Adrenal gland (tissue), 12 donors: ENCODE measurements around the gene SULT1A2. TPM values are rescaled to one million over a fixed set of nuclear protein-coding genes. Genes with fewer than 3 reads are reported as not detected.
A peak's percentile ranks its signal among the peaks of the same experiment; 100 is the strongest.

Experiments used
- DNase-seq, 7 donors: peaks; one replicate each; pipeline ENCODE4 v3.0.0-alpha.2; 2019 to 2020
- H3K27ac ChIP-seq, 5 donors: fragments of 200-600 bp; sonication (generic) in 4 of 5; 1 replicate in 3 of 5; 2 replicates in 2 of 5; pipeline versions ENCODE4 v1.5.1 to v1.8.0; 2016 to 2020; ENCODE audit warnings: mild to moderate bottlenecking in 1 of 5
- H3K27me3 ChIP-seq: fragments of 200-600 bp; 2 replicates; pipeline ENCODE4 v1.8.0; 2021
- H3K36me3 ChIP-seq, 2 donors: fragments of 200-600 bp; replicated peaks in 1 of 2; 1 replicate in 1 of 2; 2 replicates in 1 of 2; pipeline versions ENCODE4 v1.5.1 to v1.8.0; 2018 to 2022
- H3K4me1 ChIP-seq, 2 donors: fragments of 200-600 bp; replicated peaks in 1 of 2; 1 replicate in 1 of 2; 2 replicates in 1 of 2; pipeline versions ENCODE4 v1.5.1 to v1.8.0; 2018 to 2021
- H3K4me3 ChIP-seq, 4 donors: fragments of 200-600 bp; sonication (generic) in 3 of 4; one replicate each; pipeline ENCODE4 v1.5.1; 2016 to 2018
- H3K9me3 ChIP-seq, 3 donors: fragments of 200-600 bp; sonication (generic) in 1 of 3; replicated peaks in 1 of 3; 1 replicate in 2 of 3; 2 replicates in 1 of 3; pipeline versions ENCODE4 v1.5.1 to v1.8.0; 2016 to 2021
- POLR2A ChIP-seq, 2 donors: fragments of 450-650 bp; IDR thresholded peaks; one replicate each; pipeline ENCODE4 v1.6.1; 2017; ENCODE audit warnings: antibody characterized with exemption in 2 of 2, mild to moderate bottlenecking in 2 of 2, moderate library complexity in 1 of 2
- WGBS, 4 donors: extraction: QIAGEN DNeasy Blood & Tissue Kit in 2 of 4; methylation state at CpG; one replicate each; pipeline versions ENCODE4 v1.1.5 to v1.1.7; 2013 to 2017; 5-methylcytosine and 5-hydroxymethylcytosine counted together
- intact Hi-C, 2 donors: fragments of 100-400 bp; cut with DNase I; formaldehyde crosslinking; loops; one replicate each; pipeline versions ENCODE4 v1.14.1 to v1.15.0; 2022 to 2023
- polyA plus RNA-seq, 3 donors: library from polyadenylated mRNA; stranded (reverse); fragments of 200-250 nt in 2 of 3; fragments of 350-450 nt in 1 of 3; fragmentation: Illumina TruSeq in 1 of 3; extraction: RNeasy Lipid Tissue Mini Kit (QIAGEN cat#74804) in 1 of 3; gene quantifications; one replicate each; pipeline ENCODE4 v1.2.3, GENCODE V29; 2013 to 2014
- total RNA-seq, 9 donors: library from RNA; depleted of rRNA in 4 of 9; stranded (reverse); fragments of >200 nt in 4 of 9; fragments of 120-200 nt in 1 of 9; fragmentation: NEBNext Ultra II Directional in 1 of 9; extraction: Animal tissue kit (Norgen Biotek cat#: 25700) in 1 of 9; gene quantifications; one replicate each; pipeline versions ENCODE4 v1.1.0 to v1.2.4, GENCODE V29; 2013 to 2023
- TF ChIP-seq, protein P1 (sequence below), 6 experiments: fragments of 450-650 bp in 4 of 6; fragments of 200-600 bp in 2 of 6; sonication (generic) in 1 of 6; IDR thresholded peaks; 1 replicate in 5 of 6; 2 replicates in 1 of 6; pipeline versions ENCODE4 v1.5.1 to v1.8.0; 2016 to 2021; ENCODE audit warnings: antibody characterized with exemption in 6 of 6, mild to moderate bottlenecking in 2 of 6, moderate library complexity in 1 of 6
- donor health status: healthy with polysubstance abuse.
- donor health status: Bipolar disorder and iron deficiency.
- donor health status: DM: yes; HTN: yes; CAD: no.
- donor health status: DM: no; HTN: no; CAD: no.
- donor health status: DM: no; HTN: no; CAD: no.
- donor health status: DM: yes; HTN: yes; CAD: no.

Gene SULT1A2
- total and polyA plus RNA-seq, 12 donors: 0.55 to 22.5 (median 2.6) TPM

DNA sequence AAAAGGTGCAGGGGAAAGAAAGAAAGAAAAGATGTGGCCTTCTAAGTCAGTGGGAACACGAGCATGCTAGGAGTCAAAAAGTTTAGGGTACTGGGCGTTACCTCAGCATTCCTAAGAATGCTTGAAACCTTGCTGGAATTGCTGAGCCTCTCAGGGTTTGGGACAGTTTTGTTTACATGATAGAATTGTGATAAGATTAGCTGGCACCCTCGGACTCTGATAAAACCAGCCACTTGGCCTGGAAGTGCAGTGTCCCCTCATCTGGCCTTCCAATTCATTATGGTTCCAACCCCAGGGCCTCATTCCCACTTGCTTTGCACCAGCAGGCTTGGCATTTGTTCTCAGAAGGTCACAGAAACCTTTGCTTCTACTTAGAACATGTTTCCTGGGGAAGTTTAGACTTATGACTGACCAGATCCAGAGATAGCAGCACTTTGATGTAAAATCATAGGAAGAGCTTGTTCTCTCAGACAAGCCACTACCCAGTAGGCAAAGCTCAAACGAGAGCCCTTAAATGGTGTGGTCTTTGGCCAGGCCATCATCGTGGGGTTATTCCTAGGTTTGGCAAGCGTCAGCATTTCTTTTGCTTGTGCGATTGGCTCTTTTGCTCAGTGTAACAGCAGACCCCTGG, 35.2 kb downstream of the SULT1A2 start:
- WGBS, 4 donors: 41 to 49% (median 42%) methylated on average over 6 to 7 of the region's 7 CpGs
- TF ChIP-seq, protein P1, sequence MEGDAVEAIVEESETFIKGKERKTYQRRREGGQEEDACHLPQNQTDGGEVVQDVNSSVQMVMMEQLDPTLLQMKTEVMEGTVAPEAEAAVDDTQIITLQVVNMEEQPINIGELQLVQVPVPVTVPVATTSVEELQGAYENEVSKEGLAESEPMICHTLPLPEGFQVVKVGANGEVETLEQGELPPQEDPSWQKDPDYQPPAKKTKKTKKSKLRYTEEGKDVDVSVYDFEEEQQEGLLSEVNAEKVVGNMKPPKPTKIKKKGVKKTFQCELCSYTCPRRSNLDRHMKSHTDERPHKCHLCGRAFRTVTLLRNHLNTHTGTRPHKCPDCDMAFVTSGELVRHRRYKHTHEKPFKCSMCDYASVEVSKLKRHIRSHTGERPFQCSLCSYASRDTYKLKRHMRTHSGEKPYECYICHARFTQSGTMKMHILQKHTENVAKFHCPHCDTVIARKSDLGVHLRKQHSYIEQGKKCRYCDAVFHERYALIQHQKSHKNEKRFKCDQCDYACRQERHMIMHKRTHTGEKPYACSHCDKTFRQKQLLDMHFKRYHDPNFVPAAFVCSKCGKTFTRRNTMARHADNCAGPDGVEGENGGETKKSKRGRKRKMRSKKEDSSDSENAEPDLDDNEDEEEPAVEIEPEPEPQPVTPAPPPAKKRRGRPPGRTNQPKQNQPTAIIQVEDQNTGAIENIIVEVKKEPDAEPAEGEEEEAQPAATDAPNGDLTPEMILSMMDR (IDR thresholded peaks at IDR 0.05): no peak
- TF ChIP-seq POLR2A (IDR thresholded peaks at IDR 0.05): no peak
- Histone ChIP-seq H3K4me1 (peaks cover 14 to 15% of the 10 kb centered on the region in 2 donors), H3K27me3 (no peaks in the 10 kb centered on the region), H3K9me3 (no peaks in the 10 kb centered on the region), H3K27ac (peak overlapping the region in 3 of 5 donors; percentile 27 to 67 (median 28)), H3K36me3 (no peaks in the 10 kb centered on the region), H3K4me3 (no peak overlapping the region)
- peak in 5 of 7 donors; percentile 11 to 58 (median 47) for DNase-seq
- intact Hi-C loops: no loop called here

DNA sequence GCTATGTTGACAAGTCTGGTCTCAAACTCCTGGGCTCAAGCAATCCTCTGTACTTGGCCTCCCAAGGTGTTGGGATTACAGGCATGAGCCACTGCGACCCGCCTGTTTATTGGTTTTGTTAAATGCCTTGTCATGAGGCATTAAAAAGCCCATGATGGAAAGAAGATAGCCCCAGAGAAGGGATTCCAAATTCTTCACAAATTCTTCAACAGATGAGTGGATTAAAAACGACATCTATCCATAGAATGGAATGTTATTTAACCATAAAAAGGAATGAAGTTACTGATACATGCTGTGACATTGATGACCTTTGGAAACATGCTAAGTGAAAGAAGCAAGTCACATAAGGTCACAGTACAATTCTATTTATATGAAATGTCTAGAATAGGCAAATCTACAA, 38.4 kb downstream of the SULT1A2 start:
- 76 to 90% (median 83%) methylated on average over 3 of the region's 3 CpGs for WGBS, 4 donors
- TF ChIP-seq, protein P1 (IDR thresholded peaks at IDR 0.05): no peak
- no peak for TF ChIP-seq POLR2A (IDR thresholded peaks at IDR 0.05)

DNA sequence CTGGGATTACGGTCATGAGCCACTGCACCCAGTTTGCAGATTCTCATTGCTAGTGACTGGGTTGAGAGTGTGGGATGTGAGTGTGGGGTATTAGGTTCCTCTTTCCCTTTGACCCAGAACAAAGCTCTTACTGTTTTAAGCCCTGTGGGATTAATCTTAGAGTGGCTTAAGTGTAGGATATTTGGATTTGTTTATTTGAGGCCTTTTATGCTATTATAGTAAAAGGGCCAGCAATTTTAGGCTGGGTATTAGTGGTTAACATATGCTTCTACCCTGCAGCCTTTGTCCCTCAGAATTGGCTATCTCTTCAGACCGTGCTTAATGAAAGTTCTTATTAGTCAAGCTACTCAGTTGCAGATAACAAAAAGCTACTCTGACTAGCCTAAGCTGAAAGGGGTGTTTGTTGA, 39.9 kb downstream of the SULT1A2 start:
- H3K36me3 ChIP-seq: no peaks in the 10 kb centered on the region
- no peaks in the 10 kb centered on the region for H3K27me3 ChIP-seq
- H3K4me1 ChIP-seq: peaks cover 14 to 22% of the 10 kb centered on the region in 2 donors
- H3K9me3 ChIP-seq: no peaks in the 10 kb centered on the region
- H3K4me3 ChIP-seq: no peak overlapping the region
- TF ChIP-seq POLR2A (IDR thresholded peaks at IDR 0.05): no peak
- TF ChIP-seq, protein P1 (IDR thresholded peaks at IDR 0.05): no peak
- no peak overlapping the region for H3K27ac ChIP-seq
- intact Hi-C loops: no loop called here
- DNase-seq: no peak
- WGBS, 4 donors: 79 to 86% (median 85%) methylated on average over 2 of the region's 2 CpGs

More for the DNA sequence above, 38.4 kb downstream of the SULT1A2 start:
- intact Hi-C loops: no loop called here
- Histone ChIP-seq H3K9me3 (no peaks in the 10 kb centered on the region), H3K4me1 (peaks cover 20 to 29% of the 10 kb centered on the region in 2 donors), H3K27ac (no peak overlapping the region), H3K36me3 (no peaks in the 10 kb centered on the region), H3K4me3 (no peak overlapping the region), H3K27me3 (no peaks in the 10 kb centered on the region)
- DNase-seq: no peak

DNA sequence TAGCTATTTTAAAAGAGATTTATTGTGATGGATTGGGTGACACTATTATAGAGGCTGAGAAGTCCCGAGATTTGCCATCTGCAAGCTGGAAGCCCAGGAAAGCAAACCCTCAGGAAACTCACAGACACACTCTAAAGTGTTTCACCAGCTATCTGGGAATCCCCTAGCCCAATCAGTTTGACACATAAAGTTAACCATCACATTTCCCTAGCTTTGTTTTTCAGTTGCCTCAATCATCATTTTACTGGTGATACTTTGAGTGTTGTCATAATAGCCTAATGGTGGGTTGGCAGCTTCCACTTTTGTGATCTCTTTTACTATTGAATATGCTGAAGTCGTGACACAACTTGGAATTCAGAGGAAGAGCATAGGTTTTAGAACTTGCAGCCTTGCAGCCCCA, 41.3 kb downstream of the SULT1A2 start:
- Histone ChIP-seq H3K4me1 (peaks cover 5 to 15% of the 10 kb centered on the region in 2 donors), H3K27ac (no peak overlapping the region), H3K36me3 (no peaks in the 10 kb centered on the region), H3K4me3 (no peak overlapping the region), H3K9me3 (no peaks in the 10 kb centered on the region), H3K27me3 (no peaks in the 10 kb centered on the region)
- no peak for TF ChIP-seq POLR2A (IDR thresholded peaks at IDR 0.05)
- TF ChIP-seq, protein P1 (IDR thresholded peaks at IDR 0.05): no peak
- WGBS, 4 donors: 89 to 93% (median 90%) methylated on average over 2 of the region's 2 CpGs
- DNase-seq: no peak
- intact Hi-C loops: no loop called here
